OCI-LY1 (cell line): ENCODE measurements around the gene GNG7.

ENCODE experiments used
- H2AFZ ChIP-seq: fragments of 200-600 bp; sonication (generic), shearing (Covaris generic); 2 replicates; pipeline ENCODE4 v1.6.0; 2014; ENCODE audit warnings: antibody characterized with exemption, mild to moderate bottlenecking, low read length
- H3F3A ChIP-seq: fragments of 200-600 bp; sonication (generic), shearing (Covaris generic); 2 replicates; pipeline ENCODE4 v1.6.0; 2014; ENCODE audit warnings: mild to moderate bottlenecking, antibody characterized with exemption, low read length, moderate library complexity; ENCODE audit not compliant: insufficient read depth
- H3K27ac ChIP-seq: fragments of 200-600 bp; sonication (generic); 2 replicates; pipeline ENCODE4 v1.5.1; 2014; ENCODE audit warnings: low read length, mixed run types, mild to moderate bottlenecking, low read depth; ENCODE audit not compliant: poor library complexity, severe bottlenecking
- H3K27me3 ChIP-seq: fragments of 200-600 bp; sonication (generic); 2 replicates; pipeline ENCODE4 v1.6.0; 2014; ENCODE audit warnings: antibody characterized with exemption, mild to moderate bottlenecking, low read length, moderate library complexity; ENCODE audit not compliant: insufficient read depth
- H3K36me3 ChIP-seq: fragments of 200-600 bp; sonication (generic); 2 replicates; pipeline ENCODE4 v1.6.1; 2014; ENCODE audit warnings: mild to moderate bottlenecking, antibody characterized with exemption, low read length, moderate library complexity, mixed read lengths; ENCODE audit not compliant: insufficient read depth
- H3K4me1 ChIP-seq: fragments of 200-600 bp; sonication (generic); 2 replicates; pipeline ENCODE4 v1.5.1; 2014; ENCODE audit warnings: mild to moderate bottlenecking, low read length, moderate library complexity; ENCODE audit not compliant: insufficient read depth, severe bottlenecking
- H3K4me2 ChIP-seq: fragments of 200-600 bp; sonication (generic), shearing (Covaris generic); 2 replicates; pipeline ENCODE4 v1.6.1; 2014; ENCODE audit warnings: low read length
- H3K4me3 ChIP-seq: fragments of 200-600 bp; sonication (generic); 2 replicates; pipeline ENCODE4 v1.5.1; 2014; ENCODE audit warnings: low read length, low read depth, mild to moderate bottlenecking, mixed read lengths; ENCODE audit not compliant: poor library complexity, severe bottlenecking
- H3K79me2 ChIP-seq: fragments of 200-600 bp; shearing (Covaris generic); 2 replicates; pipeline ENCODE4 v1.6.1; 2016; ENCODE audit warnings: mixed run types, low read length, mixed read lengths; ENCODE audit not compliant: insufficient read depth
- H3K9ac ChIP-seq: fragments of 200-600 bp; sonication (generic), shearing (Covaris generic); 2 replicates; pipeline ENCODE4 v1.6.1; 2014; ENCODE audit warnings: mild to moderate bottlenecking, low read length, mixed read lengths
- H3K9me2 ChIP-seq: fragments of 200-600 bp; sonication (generic), shearing (Covaris generic); 2 replicates; pipeline ENCODE4 v1.6.1; 2014; ENCODE audit warnings: low read depth, mild to moderate bottlenecking, low read length, mixed read lengths
- H3K9me3 ChIP-seq: fragments of 200-600 bp; shearing (Covaris generic); 2 replicates; pipeline ENCODE4 v1.6.1; 2014; ENCODE audit warnings: low read length, mixed read lengths
- H4K20me1 ChIP-seq: fragments of 200-600 bp; sonication (generic), shearing (Covaris generic); 2 replicates; pipeline ENCODE4 v1.6.0; 2016; ENCODE audit warnings: mild to moderate bottlenecking, low read length; ENCODE audit not compliant: insufficient read depth
- CTCF ChIP-seq: fragments of 200-600 bp; sonication (generic), shearing (Covaris generic); IDR thresholded peaks from 2 replicates; pipeline ENCODE4 v1.5.1; 2017; ENCODE audit warnings: mild to moderate bottlenecking, antibody characterized with exemption, low read length, moderate library complexity, mixed read lengths
- EZH2 ChIP-seq: fragments of 200-600 bp; sonication (generic), shearing (Covaris generic); IDR thresholded peaks from 2 replicates; pipeline ENCODE4 v1.8.0; 2017; ENCODE audit warnings: borderline replicate concordance, mixed run types, mild to moderate bottlenecking, antibody characterized with exemption, low read length, moderate library complexity, mixed read lengths

The GNG7 gene

GRCh38 chr19:2495651-2496316 is 206.7 kb downstream of the GNG7 start:
- Histone ChIP-seq H3K4me1 (peaks cover 30% of the 10 kb centered on the region), H3K4me2 (no peak overlapping the region), H3K9me2 (no peaks in the 10 kb centered on the region), H2AFZ (no peak overlapping the region), H3K27me3 (peaks cover 11% of the 10 kb centered on the region; the same call in 1 of the 2 replicates), H3K79me2 (no peaks in the 10 kb centered on the region), H4K20me1 (no peaks in the 10 kb centered on the region), H3K27ac (no peak overlapping the region), H3K9me3 (no peaks in the 10 kb centered on the region), H3F3A (no peaks in the 10 kb centered on the region; the same call in 1 of the 2 replicates), H3K9ac (no peak overlapping the region), H3K4me3 (no peak overlapping the region), H3K36me3 (no peaks in the 10 kb centered on the region)
- TF ChIP-seq EZH2 (no peak), CTCF (no peak)

- H3F3A ChIP-seq, result no peaks in the 10 kb centered on the region; the same call in 1 of the 2 replicates
- H3K36me3 ChIP-seq, result no peaks in the 10 kb centered on the region
- H3K9me2 ChIP-seq, result no peaks in the 10 kb centered on the region
- TF ChIP-seq EZH2 (no peak), CTCF (no peak)
- H3K4me3 ChIP-seq, result peak overlapping the region; percentile 67
- peaks cover 34% of the 10 kb centered on the region for H3K4me1 ChIP-seq
- peak overlapping the region; percentile 51; the same call in 1 of the 2 replicates for H3K9ac ChIP-seq
- H3K79me2 ChIP-seq, result no peaks in the 10 kb centered on the region
- H3K27me3 ChIP-seq, result peaks cover 11% of the 10 kb centered on the region; the same call in 1 of the 2 replicates
- H4K20me1 ChIP-seq, result no peaks in the 10 kb centered on the region
- H3K4me2 ChIP-seq, result peak overlapping the region; percentile 86
- H2AFZ ChIP-seq, result no peak overlapping the region
- no peak overlapping the region for H3K27ac ChIP-seq
- H3K9me3 ChIP-seq, result no peaks in the 10 kb centered on the region
Measured at GRCh38 chr19:2495130-2495641, 207.3 kb downstream of the GNG7 start.

- Histone ChIP-seq H4K20me1 (no peaks in the 10 kb centered on the region), H3K9me3 (no peaks in the 10 kb centered on the region), H2AFZ (no peak overlapping the region), H3K4me1 (peaks cover 37% of the 10 kb centered on the region), H3K4me2 (peak overlapping the region; percentile 86), H3K9me2 (no peaks in the 10 kb centered on the region), H3K9ac (peak overlapping the region; percentile 51; the same call in 1 of the 2 replicates), H3K36me3 (no peaks in the 10 kb centered on the region), H3K79me2 (no peaks in the 10 kb centered on the region), H3K4me3 (peak overlapping the region; percentile 67), H3F3A (no peaks in the 10 kb centered on the region; the same call in 1 of the 2 replicates), H3K27me3 (peaks cover 12% of the 10 kb centered on the region; the same call in 1 of the 2 replicates), H3K27ac (no peak overlapping the region)
- no peak for TF ChIP-seq EZH2
- no peak for TF ChIP-seq CTCF
Measured at GRCh38 chr19:2494447-2495129, 207.9 kb downstream of the GNG7 start.
